GM12874 (cell line): ENCODE measurements around the gene TMA7.

Experiments
- CTCF ChIP-seq: IDR thresholded peaks from 2 replicates; pipeline ENCODE4 v1.5.1; 2011; ENCODE audit warnings: low read depth, mild to moderate bottlenecking, control low read depth, low read length, moderate library complexity; ENCODE audit not compliant: insufficient read depth

Gene TMA7

GRCh38 chr3:48475188-48475587 lies 35.1 kb downstream of the TMA7 start:
- no peak for TF ChIP-seq CTCF

GRCh38 chr3:48476426-48477053 lies 36.5 kb downstream of the TMA7 start:
- TF ChIP-seq CTCF: no peak

- TF ChIP-seq CTCF: no peak
Measured at GRCh38 chr3:48477959-48478520, 38.0 kb downstream of the TMA7 start.

- no peak for TF ChIP-seq CTCF
Measured at GRCh38 chr3:48478626-48479555, 38.8 kb downstream of the TMA7 start.

GRCh38 chr3:48486952-48487351 lies 46.9 kb downstream of the TMA7 start:
- no peak for TF ChIP-seq CTCF

GRCh38 chr3:48492461-48493202 lies 52.6 kb downstream of the TMA7 start:
- TF ChIP-seq CTCF: no peak

- TF ChIP-seq CTCF: no peak
Measured at GRCh38 chr3:48493203-48493501, 53.1 kb downstream of the TMA7 start.
